Measurements from ENCODE around the gene TRIM47. TPM values are rescaled to one million over a fixed set of nuclear protein-coding genes. Genes with fewer than 3 reads are reported as not detected.

TRIM47 gene
- total and polyA plus RNA-seq, 8 donors = 3.5 to 40.4 (median 18.1) TPM

GRCh38 chr17:75875182-75875939 is 3.0 kb downstream of the TRIM47 start:
- peak overlapping the region; percentile 91 to 96 (median 93) for H3K27ac ChIP-seq
- intact Hi-C loops (cut with DNase I; ENCODE audit: low total_unique reads) = no loop called here
- DNase-seq = peak; percentile 60 to 72
- 46 to 65% (median 54%) methylated on average over 9 to 18 of the region's 18 CpGs for WGBS, 5 donors
- H3K9me3 ChIP-seq = no peaks in the 10 kb centered on the region
- peaks cover 47 to 81% (median 73%) of the 10 kb centered on the region in 4 donors for H3K4me1 ChIP-seq
- peaks cover 8 to 23% (median 18%) of the 10 kb centered on the region in 4 donors for H3K36me3 ChIP-seq
- H3K27me3 ChIP-seq = peaks cover 0 to 14% (median 0%) of the 10 kb centered on the region in 3 donors
- TF ChIP-seq EP300 (IDR thresholded peaks at IDR 0.05) = no peak
- TF ChIP-seq CTCF (IDR thresholded peaks at IDR 0.05) = no peak
- TF ChIP-seq POLR2A (IDR thresholded peaks at IDR 0.05) = no peak
- TF ChIP-seq POLR2AphosphoS5 (IDR thresholded peaks at IDR 0.05) = no peak
- H3K4me3 ChIP-seq = peak overlapping the region; percentile 59 to 71 (median 70)

- TF ChIP-seq CTCF (IDR thresholded peaks at IDR 0.05) (no peak), POLR2A (IDR thresholded peaks at IDR 0.05) (no peak), POLR2AphosphoS5 (IDR thresholded peaks at IDR 0.05) (no peak), EP300 (IDR thresholded peaks at IDR 0.05) (no peak)
- DNase-seq = no peak
- 89 to 95% (median 92%) methylated on average over 22 to 38 of the region's 38 CpGs for WGBS, 5 donors
- H3K4me3 ChIP-seq = no peak overlapping the region
- H3K36me3 ChIP-seq = peaks cover 8 to 23% (median 18%) of the 10 kb centered on the region in 4 donors
- no peaks in the 10 kb centered on the region for H3K9me3 ChIP-seq
- H3K27me3 ChIP-seq = peaks cover 0 to 14% (median 0%) of the 10 kb centered on the region in 3 donors
- peaks cover 51 to 89% (median 80%) of the 10 kb centered on the region in 4 donors for H3K4me1 ChIP-seq
- H3K27ac ChIP-seq = peak overlapping the region; percentile 91 to 96 (median 93)
- intact Hi-C loops (cut with DNase I; ENCODE audit: low total_unique reads) = no loop called here
These were observed 3.8 kb downstream of the TRIM47 start for GRCh38 chr17:75874323-75875181.

- no peak for DNase-seq
- H3K27ac ChIP-seq = peak overlapping the region; percentile 84 to 96 (median 91)
- no peak overlapping the region for H3K4me3 ChIP-seq
- intact Hi-C loops (cut with DNase I; ENCODE audit: low total_unique reads) = no loop called here
- H3K9me3 ChIP-seq = no peaks in the 10 kb centered on the region
- 52 to 65% (median 56%) methylated on average over 10 to 11 of the region's 11 CpGs for WGBS, 5 donors
- H3K4me1 ChIP-seq = peaks cover 53 to 91% (median 83%) of the 10 kb centered on the region in 4 donors
- H3K36me3 ChIP-seq = peaks cover 8 to 23% (median 18%) of the 10 kb centered on the region in 4 donors
- H3K27me3 ChIP-seq = peaks cover 0 to 12% (median 0%) of the 10 kb centered on the region in 3 donors
- TF ChIP-seq EP300 (IDR thresholded peaks at IDR 0.05) (no peak), CTCF (IDR thresholded peaks at IDR 0.05) (no peak), POLR2AphosphoS5 (IDR thresholded peaks at IDR 0.05) (no peak), POLR2A (IDR thresholded peaks at IDR 0.05) (no peak)
These were observed 4.6 kb downstream of the TRIM47 start for GRCh38 chr17:75873587-75874322.

Data from stomach (tissue), 9 donors.